ENCODE data around the gene MFN2. TPM values are rescaled to one million over a fixed set of nuclear protein-coding genes. Genes with fewer than 3 reads are reported as not detected.

The MFN2 gene
- total RNA-seq, 1 donor from 2014 or later: 688 TPM

DNA sequence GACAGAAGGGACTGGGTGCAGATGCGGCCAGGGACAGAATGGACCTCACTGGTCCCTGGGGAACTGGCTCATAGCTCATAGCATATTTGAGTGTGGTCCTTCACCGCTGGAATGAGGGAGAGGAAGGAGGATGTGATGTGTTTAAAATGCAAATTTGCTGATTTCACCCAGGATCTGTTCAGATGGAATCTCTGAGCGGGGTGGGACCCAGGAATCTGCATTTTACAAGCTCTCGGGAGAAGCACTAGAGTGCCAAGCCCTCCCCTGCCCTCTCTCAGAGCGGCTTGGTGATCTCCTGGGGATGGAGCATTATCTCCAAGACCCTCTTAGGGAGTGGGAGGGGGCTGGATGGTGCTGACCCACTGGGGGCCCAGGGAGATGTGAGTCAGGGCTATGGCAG lies 22.8 kb upstream of the MFN2 start:
- DNase-seq (no peak), ATAC-seq (no peak)
- intact Hi-C loops (cut with micrococcal nuclease): no loop called here

DNA sequence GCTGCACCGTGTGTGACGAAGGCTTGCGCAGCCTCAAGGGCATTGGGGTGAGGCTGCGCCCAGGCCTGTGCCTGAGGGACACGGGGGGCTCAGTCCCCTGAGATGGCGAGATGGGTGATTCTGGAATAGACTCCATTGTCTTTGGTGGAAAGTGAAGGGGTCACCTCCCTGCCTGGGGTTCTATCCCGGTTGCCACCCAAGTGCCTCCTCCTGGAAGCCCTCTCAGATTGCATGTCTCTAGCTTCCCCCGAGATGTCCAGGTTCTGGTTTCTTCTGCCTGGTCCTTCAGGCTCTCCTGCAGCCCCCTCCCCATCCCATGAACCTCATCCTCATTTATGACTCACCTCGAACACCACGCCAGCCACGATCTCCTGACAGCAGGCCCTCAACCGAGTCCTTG lies 22.3 kb upstream of the MFN2 start:
- intact Hi-C loops (cut with micrococcal nuclease): no loop called here
- no peak for ATAC-seq
- no peak for DNase-seq

DNA sequence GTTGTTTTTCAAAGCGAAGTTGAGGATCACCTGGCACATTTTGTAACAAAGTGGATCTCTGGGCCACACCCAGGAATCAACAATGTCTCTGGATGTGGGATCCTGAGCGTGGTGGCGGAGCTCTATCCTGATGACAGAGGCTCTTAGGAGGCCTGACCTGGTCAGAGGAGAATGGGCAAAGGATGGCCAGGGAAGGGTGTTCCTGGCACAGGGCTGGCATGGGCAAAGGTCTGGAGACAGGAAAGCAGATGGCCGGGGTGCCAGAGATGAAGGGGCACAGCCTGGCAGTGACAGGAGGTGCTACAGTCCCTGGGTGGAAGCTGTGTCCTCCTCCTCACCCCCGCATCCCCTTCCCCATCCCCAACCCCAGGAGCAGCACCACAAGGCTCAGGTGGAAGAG lies 20.0 kb upstream of the MFN2 start:
- ATAC-seq (no peak), DNase-seq (no peak)
- intact Hi-C loops (cut with micrococcal nuclease): no loop called here

DNA sequence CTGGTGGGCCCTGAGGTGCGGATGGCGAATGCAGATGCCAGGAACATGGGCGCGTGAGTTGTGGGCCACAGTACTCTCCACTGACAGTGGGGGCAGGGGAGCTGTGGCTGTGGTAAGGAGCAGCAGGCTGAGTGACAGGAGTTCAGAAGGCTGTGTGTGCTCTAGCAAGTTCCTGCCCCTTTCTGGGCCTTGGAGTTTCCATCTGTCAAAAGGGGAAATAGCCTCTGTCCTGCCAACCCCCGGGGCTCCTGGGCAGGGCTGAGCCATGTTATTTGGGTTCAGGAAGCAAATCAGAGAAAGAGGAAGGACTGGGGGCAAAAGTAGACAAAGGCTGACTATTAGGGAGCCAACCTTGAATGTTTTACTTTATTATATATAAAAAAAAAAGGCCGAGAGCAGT lies 19.5 kb upstream of the MFN2 start:
- ATAC-seq (peak; percentile 55), DNase-seq (no peak)
- intact Hi-C loops (cut with micrococcal nuclease): no loop called here

DNA sequence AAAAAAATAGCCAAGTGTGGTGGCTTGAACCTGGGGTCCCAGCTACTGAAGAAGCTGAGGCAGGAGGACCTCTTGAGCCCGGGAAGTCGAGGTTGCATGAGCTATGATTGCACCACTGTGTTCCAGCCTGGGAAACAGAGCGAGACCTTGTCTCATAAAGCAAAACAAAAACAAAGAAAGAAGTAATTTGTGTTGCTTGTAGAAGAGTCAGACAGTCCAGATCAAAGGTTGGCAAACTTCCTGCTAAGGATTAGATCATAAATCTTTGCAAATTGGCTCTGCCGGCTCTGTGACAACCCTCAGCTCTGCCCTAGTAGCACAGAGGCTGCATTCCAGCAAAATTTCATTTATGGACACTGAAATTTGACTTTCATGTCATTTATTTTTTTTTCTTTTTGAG lies 19.0 kb upstream of the MFN2 start:
- DNase-seq (no peak), ATAC-seq (peak; percentile 16)
- intact Hi-C loops (cut with micrococcal nuclease): no loop called here

DNA sequence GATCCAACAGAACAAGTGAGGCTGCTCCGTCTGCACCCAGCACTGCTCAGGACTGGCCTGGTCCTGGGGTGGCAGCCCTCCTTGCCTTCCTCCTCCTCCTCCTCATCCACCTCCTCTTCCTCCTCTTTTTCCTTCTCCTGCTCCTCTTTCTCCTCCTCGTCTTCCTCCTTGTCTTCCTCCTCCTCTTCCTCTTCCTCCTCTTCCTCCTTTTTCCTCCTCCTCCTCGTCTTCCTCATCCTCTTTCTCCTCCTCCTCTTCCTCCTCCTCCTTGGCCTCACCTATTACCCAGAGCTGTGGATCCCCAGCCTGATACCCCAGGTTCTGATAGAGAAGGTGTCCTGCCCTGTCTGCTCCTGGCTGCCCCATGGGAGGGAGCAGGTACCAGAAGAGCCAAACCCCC lies 16.6 kb upstream of the MFN2 start:
- no peak for DNase-seq

DNA sequence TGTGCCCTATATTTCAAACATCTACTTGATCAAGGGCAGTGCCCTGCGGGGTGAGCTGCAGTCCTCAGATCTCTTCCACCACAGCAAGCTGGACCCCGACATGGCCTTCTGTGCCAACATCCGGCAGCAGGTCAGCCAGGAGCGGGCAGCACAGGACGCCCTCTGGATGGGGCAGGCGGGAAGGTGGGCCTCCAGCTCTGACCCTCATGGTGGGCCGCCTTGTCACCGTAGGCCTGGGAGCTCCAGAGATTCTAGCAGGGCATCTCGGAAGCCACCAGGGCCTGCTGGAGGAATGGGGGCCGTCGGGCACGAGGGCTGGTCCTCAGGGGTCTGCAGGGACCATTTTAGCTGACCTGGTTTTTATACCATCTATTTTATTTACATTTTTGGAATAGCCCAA lies 15.6 kb upstream of the MFN2 start:
- intact Hi-C loops (cut with micrococcal nuclease): no loop called here
- DNase-seq (no peak), ATAC-seq (no peak)

More for the DNA sequence above, 16.6 kb upstream of the MFN2 start:
- intact Hi-C loops (cut with micrococcal nuclease): no loop called here
- no peak for ATAC-seq

DNA sequence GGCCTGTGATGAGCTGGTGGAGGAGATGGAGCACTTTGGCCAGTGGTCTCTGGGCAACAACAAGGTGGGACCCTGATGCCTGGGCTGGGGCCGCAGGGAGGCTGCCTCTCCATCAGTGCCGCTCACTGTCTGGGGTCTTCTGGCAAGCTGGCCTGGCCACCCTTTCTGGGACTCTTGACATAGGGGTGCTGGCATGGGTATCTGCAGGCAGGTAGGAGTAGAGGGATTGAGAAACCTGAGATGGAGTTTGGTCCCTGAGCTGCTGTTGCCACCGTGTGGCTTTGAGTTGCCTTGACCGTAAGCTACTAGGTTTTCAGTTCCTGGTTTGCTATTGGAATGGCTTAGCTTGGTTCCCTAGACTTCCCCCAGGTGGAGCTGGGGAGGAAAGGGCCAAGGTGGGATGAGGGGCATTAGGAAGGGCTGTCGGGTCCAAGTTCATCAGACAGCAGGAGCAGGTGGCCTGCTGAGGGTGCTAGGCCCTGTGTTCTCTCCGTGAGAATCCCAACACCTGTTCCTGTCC lies 13.2 kb upstream of the MFN2 start:
- intact Hi-C loops (cut with micrococcal nuclease): no loop called here
- ATAC-seq (peak; percentile 62), DNase-seq (no peak)

DNA sequence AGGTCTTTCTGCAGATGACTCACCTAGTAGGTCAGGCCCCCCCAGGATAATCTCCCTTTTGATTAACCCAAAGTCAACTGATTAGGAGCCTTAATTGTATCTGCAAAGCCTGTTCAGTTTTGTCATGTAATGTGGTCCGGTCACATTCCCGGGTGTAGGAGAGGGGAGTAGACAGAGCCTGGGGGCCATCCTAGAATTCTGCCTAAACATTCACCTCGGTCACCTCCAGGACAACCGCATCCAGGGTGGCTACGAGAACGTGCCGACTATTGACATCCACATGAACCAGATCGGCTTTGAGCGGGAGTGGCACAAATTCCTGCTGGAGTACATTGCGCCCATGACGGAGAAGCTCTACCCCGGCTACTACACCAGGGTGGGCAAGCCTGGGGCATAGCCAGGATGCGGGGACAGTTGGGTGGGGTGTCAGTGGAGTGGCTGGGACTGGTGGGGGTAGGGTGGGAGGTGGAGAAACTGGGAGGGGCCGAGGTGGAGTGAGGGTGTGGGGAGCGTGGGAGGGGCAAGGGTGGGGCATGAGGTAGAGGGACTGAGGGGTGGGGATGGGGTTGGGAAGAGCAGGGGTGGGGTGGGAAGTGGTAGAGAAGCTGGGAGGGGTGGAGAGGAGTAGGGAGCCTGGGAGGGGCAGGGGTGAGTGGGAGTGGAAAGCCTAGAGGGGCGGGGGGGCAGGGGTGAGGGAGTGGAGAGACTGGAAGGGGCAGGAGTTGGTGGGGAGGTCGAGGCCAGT lies 9.6 kb upstream of the MFN2 start:
- no peak for DNase-seq
- ATAC-seq: no peak
- intact Hi-C loops (cut with micrococcal nuclease): no loop called here

DNA sequence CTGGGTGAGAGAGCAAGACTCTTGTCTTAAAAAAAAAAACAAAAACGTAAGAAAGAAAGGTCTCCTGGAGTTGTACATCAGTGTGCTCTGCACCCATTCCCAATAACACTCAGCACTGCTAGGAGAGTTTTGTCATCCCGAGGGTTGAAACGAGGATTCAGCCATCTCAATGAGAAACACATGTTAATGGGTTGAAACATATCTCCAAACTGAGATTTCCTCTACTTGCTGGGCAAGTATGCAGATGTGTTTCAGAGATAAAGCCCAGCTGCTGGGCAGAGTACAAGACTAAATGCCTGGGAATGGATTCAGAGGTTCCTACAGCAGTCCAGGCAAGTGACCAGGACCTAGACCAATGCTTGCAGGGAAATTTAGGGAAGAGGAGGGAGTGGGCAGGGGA lies 2.6 kb upstream of the MFN2 start:
- DNase-seq (no peak), ATAC-seq (no peak)
- intact Hi-C loops (cut with micrococcal nuclease): loop anchor here (5.0 kb wide), 1 partner anchor 70 kb away; no protein-coding TSS in a partner anchor

DNA sequence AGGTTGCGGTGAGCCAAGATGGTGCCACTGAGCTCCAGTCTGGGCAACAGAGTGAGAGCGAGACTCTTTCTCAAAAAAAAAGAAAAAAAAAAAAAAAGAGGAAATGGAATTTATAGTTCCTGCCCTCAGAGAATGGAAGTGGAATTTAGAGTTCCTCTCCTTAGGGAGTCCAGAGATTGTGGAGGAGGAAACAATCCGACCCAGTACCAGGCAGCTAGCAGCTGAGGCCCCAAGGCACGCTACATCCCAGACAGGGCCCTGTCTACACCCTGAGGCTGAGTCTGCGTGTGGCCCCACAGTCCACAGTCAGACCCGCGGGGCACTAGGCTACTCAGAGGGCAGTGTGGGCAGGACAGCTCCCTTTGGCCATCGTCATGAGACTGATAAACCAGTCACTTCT lies 1.9 kb upstream of the MFN2 start:
- no peak for ATAC-seq
- intact Hi-C loops (cut with micrococcal nuclease): loop anchor here (5.0 kb wide), 1 partner anchor 71 kb away; no protein-coding TSS in a partner anchor
- no peak for DNase-seq

DNA sequence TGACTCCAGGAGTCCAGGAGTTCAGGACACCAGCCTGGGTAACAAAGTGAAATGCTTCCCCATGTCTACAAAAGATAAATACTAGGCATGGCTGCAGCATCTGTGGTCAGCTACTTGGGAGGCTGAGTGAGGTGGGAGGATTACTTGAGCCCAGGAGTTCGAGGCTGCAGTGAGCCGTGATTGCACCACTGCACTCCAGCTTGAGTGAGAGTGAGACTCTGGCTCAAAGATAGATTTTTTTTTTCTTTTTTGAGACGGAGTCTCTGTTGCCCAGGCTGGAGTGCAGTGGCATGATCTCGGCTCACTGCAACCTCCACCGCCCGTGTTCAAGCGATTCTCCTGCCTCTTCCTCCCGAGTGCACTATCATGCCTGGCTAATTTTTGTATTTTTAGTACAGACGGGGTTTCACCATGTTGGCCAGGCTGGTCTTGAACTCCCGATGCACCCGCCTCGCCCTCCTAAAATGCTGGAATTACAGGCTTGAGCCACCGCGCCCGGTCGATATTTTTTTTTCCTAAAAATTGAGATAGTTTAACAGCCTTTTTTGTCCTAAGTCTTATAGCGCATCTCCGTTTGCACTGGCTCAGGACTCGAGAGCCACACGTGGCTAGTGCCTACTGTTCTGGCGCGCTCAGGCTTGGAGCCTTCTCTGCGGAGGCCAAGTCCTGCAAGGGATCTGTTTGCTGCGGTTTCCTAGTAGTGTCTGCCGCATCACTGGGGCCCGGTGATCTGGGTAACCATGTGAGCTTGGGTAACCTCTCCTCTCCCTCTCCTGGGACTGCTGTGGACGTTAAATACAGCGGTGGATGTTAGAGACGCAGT lies 1.0 kb upstream of the MFN2 start:
- no peak for DNase-seq
- peak; percentile 40 for ATAC-seq
- intact Hi-C loops (cut with micrococcal nuclease): loop anchor here (5.0 kb wide), 1 partner anchor 72 kb away; no protein-coding TSS in a partner anchor

DNA sequence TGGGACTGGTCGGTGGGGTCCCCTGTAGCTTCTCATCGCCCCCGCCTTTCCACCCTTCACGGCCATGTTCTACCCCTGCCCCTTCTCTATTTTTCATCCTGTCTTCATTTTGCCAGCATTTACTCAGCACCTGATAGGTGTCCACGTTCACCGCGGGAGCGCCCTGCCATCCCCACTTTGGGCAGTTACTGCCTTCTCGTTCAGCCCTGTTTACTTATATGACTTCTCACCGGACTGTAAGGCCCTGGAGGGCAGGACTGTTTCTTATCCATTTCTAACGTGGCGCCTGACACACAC lies 380 bp downstream of the MFN2 start:
- intact Hi-C loops (cut with micrococcal nuclease): no loop called here
- no peak for ATAC-seq
- DNase-seq: no peak

DNA sequence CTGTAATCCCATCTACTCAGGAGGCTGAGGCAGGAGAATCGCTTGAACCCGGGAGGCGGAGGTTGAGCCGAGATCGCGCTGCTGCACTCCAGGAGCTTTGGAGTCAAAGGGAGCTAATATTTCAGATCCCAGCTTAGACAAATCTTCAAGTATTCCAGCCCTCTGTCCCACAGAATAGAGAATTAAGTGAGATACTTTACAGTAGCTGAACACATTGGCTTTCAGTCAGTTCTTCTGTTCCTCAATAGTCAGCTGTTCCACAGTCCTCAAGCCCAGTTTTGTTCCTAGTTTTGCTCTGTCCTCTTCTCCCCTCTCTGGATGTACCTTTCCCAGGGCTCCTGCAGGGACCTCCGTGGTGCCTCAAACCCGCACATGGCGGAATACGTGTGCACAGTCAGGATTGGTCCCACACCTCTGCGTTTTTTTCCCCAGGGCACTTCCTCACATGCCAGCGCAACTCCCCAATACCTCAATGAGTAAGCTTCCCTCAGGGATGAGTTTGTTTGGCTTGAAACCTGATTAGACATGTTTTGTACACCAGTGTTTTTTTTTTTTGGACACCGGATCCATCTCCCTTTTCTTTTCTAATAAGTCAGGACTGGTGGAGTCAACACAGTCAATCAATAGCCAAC lies 1.2 kb downstream of the MFN2 start:
- intact Hi-C loops (cut with micrococcal nuclease): no loop called here
- DNase-seq (no peak), ATAC-seq (no peak)

DNA sequence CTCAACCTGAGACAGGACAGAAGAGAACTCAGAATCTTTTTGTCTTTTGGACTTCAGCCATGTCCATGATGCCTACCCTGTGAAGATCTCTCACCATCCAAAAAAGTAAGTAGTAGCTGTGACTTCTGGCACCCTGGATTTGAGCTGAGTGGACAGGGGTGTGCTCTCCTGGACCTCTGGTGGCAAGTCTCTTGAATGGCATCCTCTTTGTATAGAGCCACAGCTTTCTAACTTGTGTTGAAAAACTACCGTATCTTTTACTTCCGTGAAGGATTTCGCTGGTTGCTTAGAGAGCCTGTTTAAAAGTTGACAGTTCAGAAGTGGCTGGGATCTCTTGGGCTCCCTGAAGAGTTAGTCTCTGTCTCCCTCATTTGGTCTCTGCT lies 1.8 kb downstream of the MFN2 start:
- DNase-seq (no peak), ATAC-seq (no peak)
- intact Hi-C loops (cut with micrococcal nuclease): no loop called here

DNA sequence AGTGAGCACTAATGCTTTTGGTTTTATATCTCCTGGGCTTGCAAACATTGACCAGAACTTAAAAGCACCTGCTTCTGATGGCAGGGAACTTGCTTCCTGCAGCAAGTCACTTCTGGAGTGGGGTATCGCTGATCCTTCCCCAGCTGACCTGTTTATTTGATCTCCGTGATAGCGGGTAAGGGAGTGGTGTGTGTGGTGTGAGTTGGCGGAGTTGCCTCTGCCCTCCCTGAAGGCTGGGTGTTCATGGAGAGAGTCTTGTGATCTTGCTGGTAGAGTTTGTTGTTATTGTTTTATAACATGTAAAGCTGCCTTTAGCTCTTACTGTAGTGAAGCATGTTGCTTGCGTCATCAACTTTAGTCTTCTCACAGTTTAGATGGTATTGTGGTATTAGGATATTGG lies 3.9 kb downstream of the MFN2 start:
- ATAC-seq (no peak), DNase-seq (no peak)
- intact Hi-C loops (cut with micrococcal nuclease): no loop called here

DNA sequence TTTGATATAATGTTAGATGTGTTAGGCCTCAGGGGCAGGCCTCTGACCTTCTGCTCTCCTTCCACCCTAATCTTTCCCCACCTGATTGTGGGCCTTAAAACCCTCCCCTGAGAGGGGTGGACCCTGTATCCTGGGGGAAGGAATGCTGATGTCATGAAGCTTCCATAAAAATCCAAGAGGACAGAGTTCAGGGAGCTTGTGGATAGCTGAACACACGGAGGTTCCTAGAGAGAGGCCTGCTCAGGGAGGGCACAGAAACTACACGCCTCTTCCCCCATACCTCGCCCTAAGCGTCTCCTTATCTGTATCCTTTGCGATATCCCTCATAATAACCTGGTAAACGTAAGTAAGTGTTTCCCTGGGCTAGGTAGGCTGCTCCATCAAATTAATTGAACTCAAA lies 4.3 kb downstream of the MFN2 start:
- intact Hi-C loops (cut with micrococcal nuclease): no loop called here
- DNase-seq: no peak

DNA sequence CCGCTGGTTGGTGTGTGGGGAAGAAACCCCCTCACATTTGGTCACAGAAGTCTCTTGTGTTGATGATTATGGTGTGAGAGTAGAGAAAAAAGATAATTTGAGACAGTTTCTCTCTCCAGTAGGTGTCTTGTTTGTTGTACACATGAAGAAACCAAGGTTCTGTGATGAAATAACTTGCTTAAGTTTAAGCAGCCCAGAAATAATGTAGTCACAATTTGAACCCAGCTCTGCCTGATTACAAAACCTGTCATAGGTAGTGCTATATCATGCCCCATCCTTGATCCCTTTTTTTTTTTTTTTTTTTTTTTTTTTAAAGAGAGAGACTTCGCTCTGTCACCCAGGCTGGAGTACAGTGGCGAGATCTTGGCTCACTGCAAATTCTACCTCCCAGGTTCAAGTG lies 4.9 kb downstream of the MFN2 start:
- intact Hi-C loops (cut with micrococcal nuclease): no loop called here
- ATAC-seq: no peak
- no peak for DNase-seq

More for the DNA sequence above, 4.3 kb downstream of the MFN2 start:
- no peak for ATAC-seq

DNA sequence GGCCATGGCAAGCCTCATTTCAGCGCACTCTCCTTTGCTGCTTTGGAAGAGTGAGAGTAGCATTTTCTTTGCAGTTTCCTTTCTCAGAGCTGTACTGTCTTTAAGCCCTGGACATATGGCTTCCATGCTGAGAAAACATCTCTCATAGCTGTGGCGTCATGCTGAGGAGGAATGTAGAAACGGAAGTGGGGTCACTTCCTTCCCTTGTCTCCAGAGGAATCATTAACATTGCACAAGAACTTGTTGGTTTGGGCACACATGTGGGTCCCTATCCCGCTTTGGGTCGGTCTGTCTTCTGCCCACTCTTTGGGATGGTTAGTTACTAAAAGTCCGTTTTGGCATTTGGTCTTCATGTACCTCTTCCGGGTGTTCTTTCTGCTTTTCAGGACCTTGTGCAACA lies 5.6 kb downstream of the MFN2 start:
- ATAC-seq: no peak

DNA sequence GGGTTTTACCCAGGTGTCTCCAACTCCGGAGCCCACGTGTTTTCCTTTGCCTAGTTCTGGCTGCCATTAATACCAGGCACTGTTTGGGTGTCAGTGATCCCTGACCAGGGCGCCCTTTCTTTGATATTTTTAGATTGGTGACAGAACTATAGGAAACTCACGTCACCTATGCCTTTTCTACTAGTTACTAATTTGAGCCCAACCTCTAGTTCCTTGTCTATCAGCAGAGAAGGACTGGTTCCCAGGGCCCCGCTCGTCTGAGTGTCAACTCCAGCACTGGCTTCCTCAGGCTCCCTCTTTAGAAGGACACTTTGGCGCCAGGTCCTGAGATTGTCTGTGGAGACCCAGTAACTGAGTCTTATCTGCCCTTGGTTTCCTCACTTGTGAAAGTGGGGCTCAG lies 9.4 kb downstream of the MFN2 start:
- intact Hi-C loops (cut with micrococcal nuclease): no loop called here
- ATAC-seq: peak; percentile 72
- DNase-seq: peak; percentile 58

More for the DNA sequence above, 5.6 kb downstream of the MFN2 start:
- intact Hi-C loops (cut with micrococcal nuclease): no loop called here
- DNase-seq: no peak

Measured in left ventricle myocardium superior (tissue), 1 donor.